SK-N-SH (cell line): ENCODE data around the gene TFG. TPM values are rescaled to one million over a fixed set of nuclear protein-coding genes. Genes with fewer than 3 reads are reported as not detected.
A peak's percentile ranks its signal among the peaks of the same experiment; 100 is the strongest.

Experiments used
- CTCF ChIA-PET: fragments of 300-600, 350-600 bp; formaldehyde crosslinking; extraction: SDS; loops from one replicate; lab custom pipeline; 2021; lab: Yijun Ruan, JAX
- POLR2A ChIA-PET: fragments of 350-600 bp; sonication (Branson Sonifier 250); formaldehyde crosslinking; extraction: SDS; loops from one replicate; lab custom pipeline; 2020; ENCODE audit warnings: antibody characterized with exemption, inconsistent platforms; lab: Yijun Ruan, JAX
- DNase-seq: peaks from one replicate; pipeline ENCODE4 v3.0.0; 2012
- H2AFZ ChIP-seq: fragments of 200-600 bp; sonication (generic); 2 replicates; pipeline ENCODE4 v1.8.1; 2016; ENCODE audit warnings: antibody characterized with exemption, mild to moderate bottlenecking, low read depth
- H3F3A ChIP-seq: fragments of 200-600 bp; sonication (generic); replicated peaks from 2 replicates; pipeline ENCODE3; 2016; ENCODE audit warnings: antibody characterized with exemption, mild to moderate bottlenecking; ENCODE audit not compliant: insufficient read depth
- H3K27ac ChIP-seq, 2 experiments: fragments of 200-500 bp in 1 of 2; fragments of 200-600 bp in 1 of 2; sonication (Bioruptor generic) in 1 of 2; sonication (generic), shearing (Covaris generic) in 1 of 2; 2 replicates each; pipeline versions ENCODE4 v1.5.1 to v1.6.1; 2014 to 2016; ENCODE audit warnings: low read depth in 2 of 2, inconsistent platforms in 1 of 2, low read length in 1 of 2, mild to moderate bottlenecking in 1 of 2, mixed read lengths in 1 of 2
- H3K27me3 ChIP-seq: fragments of 200-600 bp; sonication (generic), shearing (Covaris generic); 2 replicates; pipeline ENCODE4 v1.6.1; 2016; ENCODE audit warnings: mixed run types; ENCODE audit not compliant: insufficient read depth
- H3K36me3 ChIP-seq, 2 experiments: fragments of 200-500 bp in 1 of 2; fragments of 200-600 bp in 1 of 2; sonication (Bioruptor generic) in 1 of 2; sonication (generic) in 1 of 2; replicated peaks in 1 of 2; 2 replicates each; pipeline versions ENCODE3 to v1.5.1; 2014 to 2016; ENCODE audit warnings: low read length in 1 of 2, mild to moderate bottlenecking in 1 of 2; ENCODE audit not compliant: insufficient read depth in 2 of 2, control insufficient read depth in 1 of 2
- H3K4me1 ChIP-seq, 2 experiments: fragments of 200-500 bp in 1 of 2; fragments of 200-600 bp in 1 of 2; sonication (Bioruptor generic) in 1 of 2; sonication (generic), shearing (Covaris generic) in 1 of 2; 2 replicates each; pipeline versions ENCODE4 v1.5.1 to v1.6.1; 2014 to 2016; ENCODE audit warnings: low read depth in 1 of 2, low read length in 1 of 2, mixed run types in 1 of 2; ENCODE audit not compliant: insufficient read depth in 2 of 2, control insufficient read depth in 1 of 2
- H3K4me2 ChIP-seq: fragments of 200-600 bp; sonication (generic), shearing (Covaris generic); 2 replicates; pipeline ENCODE4 v1.6.1; 2017; ENCODE audit warnings: mixed run types
- H3K4me3 ChIP-seq, 2 experiments: fragments of 200-500 bp in 1 of 2; fragments of 200-600 bp in 1 of 2; sonication (Bioruptor generic) in 1 of 2; sonication (generic), shearing (Covaris generic) in 1 of 2; 2 replicates each; pipeline versions ENCODE4 v1.5.1 to v1.8.1; 2014 to 2016; ENCODE audit warnings: low read depth in 2 of 2, inconsistent platforms in 1 of 2, low read length in 1 of 2, mild to moderate bottlenecking in 1 of 2, mixed read lengths in 1 of 2, moderate library complexity in 1 of 2
- H3K79me2 ChIP-seq: fragments of 200-600 bp; sonication (generic); 2 replicates; pipeline ENCODE4 v1.8.1; 2017; ENCODE audit warnings: mild to moderate bottlenecking; ENCODE audit not compliant: insufficient read depth
- H3K9ac ChIP-seq: fragments of 200-600 bp; sonication (generic); 2 replicates; pipeline ENCODE4 v1.6.1; 2017; ENCODE audit warnings: mixed run types
- H3K9me2 ChIP-seq: fragments of 200-600 bp; sonication (generic); 2 replicates; pipeline ENCODE4 v1.6.1; 2017; ENCODE audit warnings: mixed run types
- H3K9me3 ChIP-seq: fragments of 200-600 bp; sonication (generic); 2 replicates; pipeline ENCODE4 v1.6.1; 2017; ENCODE audit warnings: mixed run types, mild to moderate bottlenecking, moderate library complexity
- H4K20me1 ChIP-seq: fragments of 200-600 bp; sonication (generic); 2 replicates; pipeline ENCODE4 v1.6.1; 2017; ENCODE audit warnings: mild to moderate bottlenecking, mixed run types; ENCODE audit not compliant: insufficient read depth
- ELF1 ChIP-seq: IDR thresholded peaks from 2 replicates; pipeline ENCODE4 v1.4.0; 2012
- GABPA ChIP-seq: IDR thresholded peaks from 2 replicates; pipeline ENCODE4 v1.4.0; 2012; ENCODE audit warnings: low read depth, mild to moderate bottlenecking
- JUND ChIP-seq: IDR thresholded peaks from 2 replicates; pipeline ENCODE4 v1.4.0; 2012
- MAX ChIP-seq: IDR thresholded peaks from 2 replicates; pipeline ENCODE4 v1.4.0; 2012; ENCODE audit warnings: low read depth
- NFIC ChIP-seq: IDR thresholded peaks from 2 replicates; pipeline ENCODE4 v1.4.0; 2012; ENCODE audit warnings: borderline replicate concordance
- RCOR1 ChIP-seq: fragments of 150-350 bp; IDR thresholded peaks from 2 replicates; pipeline ENCODE4 v1.6.1; 2017; ENCODE audit warnings: antibody characterized with exemption, low read length
- REST ChIP-seq: IDR thresholded peaks from 2 replicates; pipeline ENCODE4 v1.6.1; 2012; ENCODE audit warnings: mild to moderate bottlenecking, low read depth, low read length, moderate library complexity
- RXRA ChIP-seq: IDR thresholded peaks from 2 replicates; pipeline ENCODE4 v1.4.0; 2012; ENCODE audit warnings: low read depth, mild to moderate bottlenecking, borderline replicate concordance
- USF1 ChIP-seq: IDR thresholded peaks from 2 replicates; pipeline ENCODE4 v1.4.0; 2012; ENCODE audit warnings: low read depth, borderline replicate concordance
- WGBS: methylation state at CpG from one replicate; pipeline ENCODE4 v1.1.6; 2017; ENCODE audit warnings: low lambda C conversion rate; 5-methylcytosine and 5-hydroxymethylcytosine counted together
- polyA plus RNA-seq, 3 experiments: library from polyadenylated mRNA; depleted of rRNA; stranded (reverse); fragments of >200 nt; gene quantifications; 2 replicates each; pipeline ENCODE4 v1.2.3, GENCODE V29; 2012

The TFG gene
- polyA plus RNA-seq, 1 of the 3 experiments (the other 2 are of a cell fraction): 83.1 TPM

- TF ChIP-seq REST (no peak), RXRA (no peak), ELF1 (no peak), RCOR1 (no peak), GABPA (no peak), NFIC (peak; percentile 69; the same call in 1 of the 2 replicates), MAX (no peak; the same call in 1 of the 2 replicates)
- TF ChIP-seq, all 33 proteins: peak for 8
These were observed 2.9 kb upstream of the TFG start (continued) for GRCh38 chr3:100706365-100706764.

GRCh38 chr3:100708644-100708988 is 678 bp upstream of the TFG start:
- Histone ChIP-seq H3K4me3 (peak overlapping the region; percentile 54 to 88), H3K9me2 (no peaks in the 10 kb centered on the region), H3K9ac (peak overlapping the region; percentile 49; the same call in 1 of the 2 replicates), H3K27ac (peak overlapping the region; percentile 80 to 85), H3F3A (peaks cover 29% of the 10 kb centered on the region), H3K4me1 (peaks cover 8 to 21% of the 10 kb centered on the region in 2 experiments), H3K27me3 (no peaks in the 10 kb centered on the region), H3K36me3 (peaks cover 6 to 27% of the 10 kb centered on the region in 2 experiments), H3K9me3 (no peaks in the 10 kb centered on the region), H3K4me2 (peak overlapping the region; percentile 73), H4K20me1 (peaks cover 30% of the 10 kb centered on the region), H2AFZ (peak overlapping the region; percentile 75), H3K79me2 (peaks cover 39% of the 10 kb centered on the region)
- WGBS: 73% methylated on average over 3 of the region's 3 CpGs
- ChIA-PET POLR2A (interaction anchor here (0.7 kb wide), 1 partner anchor 876 kb away, joined by 4 read pairs; no protein-coding TSS in a partner anchor), CTCF (no interaction called here)
- DNase-seq: no peak
- TF ChIP-seq JUND (no peak), REST (no peak), USF1 (no peak)
